ENCODE results near the gene XPR1. TPM values are rescaled to one million over a fixed set of nuclear protein-coding genes. Genes with fewer than 3 reads are reported as not detected.
A peak's percentile ranks its signal among the peaks of the same experiment; 100 is the strongest.

The XPR1 gene
- total and polyA plus RNA-seq, 10 of the 15 experiments (the other 5 are each of a cell fraction or from before 2014, with no cell fraction given): 1.1 to 33.9 (median 11.3) TPM

DNA sequence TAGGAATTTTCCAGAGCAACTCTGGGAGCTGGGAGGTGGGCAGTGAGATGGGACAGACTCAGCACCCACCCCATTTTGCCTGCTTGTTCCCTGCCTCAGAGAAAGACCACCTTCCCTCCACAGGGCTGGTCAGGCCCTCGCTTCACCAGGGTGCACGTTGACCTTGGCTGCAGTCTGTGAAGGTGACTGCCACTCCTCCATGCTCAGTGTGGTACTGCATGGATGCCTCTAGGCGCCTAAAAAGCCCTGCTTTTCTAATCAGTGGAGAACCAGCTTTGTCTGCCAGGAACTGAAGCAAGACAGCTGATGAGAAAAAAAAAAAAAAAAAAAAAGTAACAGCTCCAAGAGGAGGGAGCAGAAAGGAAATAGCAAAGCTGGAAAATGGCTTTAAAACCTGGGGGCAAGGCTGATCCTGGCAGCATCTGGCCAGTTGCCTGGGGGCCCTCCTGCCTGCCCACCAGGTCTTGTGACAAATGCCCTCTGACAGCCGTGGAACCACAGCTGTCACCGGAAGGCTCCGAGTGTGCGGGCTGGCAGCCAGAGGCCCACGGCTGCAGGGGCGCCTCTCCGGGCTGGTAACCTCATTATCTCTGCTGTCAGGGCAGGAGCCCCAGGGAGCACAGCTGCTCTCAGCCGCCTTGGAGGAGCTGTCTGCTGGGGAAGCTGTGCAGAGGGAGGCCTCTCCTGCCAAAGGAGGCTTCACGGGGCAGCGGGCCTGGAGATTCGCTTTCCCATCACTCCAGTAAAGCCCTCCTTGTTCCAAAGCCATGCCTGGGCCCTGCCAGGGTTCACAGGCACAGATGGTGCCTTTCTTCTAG, 294.6 kb downstream of the XPR1 start:
- ChIA-PET POLR2A (interaction anchor here (0.6 to 0.9 kb wide), 2 partner anchors 15 to 17 kb away, joined by 3 to 4 read pairs; no protein-coding TSS in a partner anchor), SMC1A (ENCODE audit: uncharacterized antibody, unreplicated experiment) (interaction anchor here (0.8 to 19.3 kb wide), 4 partner anchors 14 to 227 kb away, joined by 3 to 304 read pairs (median 3); partner anchors contain the start of gene KIAA1614), RAD21 (ENCODE audit: unreplicated experiment) (interaction anchor here (0.8 to 16.7 kb wide), 2 partner anchors 42 to 92 kb away, joined by 3 to 215 read pairs; no protein-coding TSS in a partner anchor), CTCF (interaction anchor here (0.6 to 19.8 kb wide), 5 partner anchors 14 to 566 kb away, joined by 3 to 344 read pairs (median 3); partner anchors contain the start of gene KIAA1614)
- Histone ChIP-seq H3K9me3 (replicated peaks; ENCODE audit: control insufficient read depth, insufficient read depth, low read length) (no peaks in the 10 kb centered on the region), H3K4me2 (ENCODE audit: control insufficient read depth, insufficient read depth) (no peak overlapping the region), H3K4me1 (ENCODE audit: control insufficient read depth, insufficient read depth, low read length) (peaks cover 5% of the 10 kb centered on the region; the same call in 1 of the 2 replicates), H4K20me1 (ENCODE audit: control insufficient read depth, insufficient read depth) (no peaks in the 10 kb centered on the region), H3K27ac (ENCODE audit: control insufficient read depth, insufficient read depth) (no peak overlapping the region), H3K36me3 (ENCODE audit: control insufficient read depth in 2 of 2, insufficient read depth in 2 of 2, low read length in 1 of 2) (no peaks in the 10 kb centered on the region), H3K27me3 (replicated peaks in 1 of 2; ENCODE audit: control insufficient read depth in 2 of 2, insufficient read depth in 2 of 2, low read length in 1 of 2) (peaks cover 0 to 3% of the 10 kb centered on the region in 2 experiments; a peak in 1 of 4 replicates), H3K9ac (ENCODE audit: control insufficient read depth, insufficient read depth, low read length) (no peak overlapping the region), H3K79me2 (ENCODE audit: control insufficient read depth, insufficient read depth, low read length) (no peaks in the 10 kb centered on the region), H3K4me3 (no peak overlapping the region), H2AFZ (ENCODE audit: control insufficient read depth, low read depth, low read length) (no peak overlapping the region)
- no TSS peak for BruUV-seq (replicated peaks)
- intact Hi-C loops (cut with micrococcal nuclease; ENCODE audit: unreplicated experiment): no loop called here
- 43% methylated on average over 13 of the region's 14 CpGs for WGBS (ENCODE audit: insufficient coverage, insufficient replicate concordance, low lambda C conversion rate, missing lambda C conversion rate)
- ATAC-seq (peak; percentile 32), FAIRE-seq (no peak), DNase-seq (ENCODE audit: low read depth, low spot score) (no peak)
- in situ Hi-C loops (cut with MboI): no loop called here
- TF ChIP-seq ZNF217 (IDR thresholded peaks at IDR 0.05): no peak
- TF ChIP-seq JUNB (IDR thresholded peaks at IDR 0.05): no peak
- TF ChIP-seq NRF1 (conservative IDR thresholded peaks at IDR 0.05; ENCODE audit: low read depth, low read length): no peak
- no peak for TF ChIP-seq TBL1XR1 (IDR thresholded peaks at IDR 0.05; ENCODE audit: low read depth, low read length)
- no peak for TF ChIP-seq SREBF2 (IDR thresholded peaks at IDR 0.05; ENCODE audit: low read length)
- no peak for TF ChIP-seq EED (IDR thresholded peaks at IDR 0.05; ENCODE audit: low read depth)
- TF ChIP-seq, protein P1, sequence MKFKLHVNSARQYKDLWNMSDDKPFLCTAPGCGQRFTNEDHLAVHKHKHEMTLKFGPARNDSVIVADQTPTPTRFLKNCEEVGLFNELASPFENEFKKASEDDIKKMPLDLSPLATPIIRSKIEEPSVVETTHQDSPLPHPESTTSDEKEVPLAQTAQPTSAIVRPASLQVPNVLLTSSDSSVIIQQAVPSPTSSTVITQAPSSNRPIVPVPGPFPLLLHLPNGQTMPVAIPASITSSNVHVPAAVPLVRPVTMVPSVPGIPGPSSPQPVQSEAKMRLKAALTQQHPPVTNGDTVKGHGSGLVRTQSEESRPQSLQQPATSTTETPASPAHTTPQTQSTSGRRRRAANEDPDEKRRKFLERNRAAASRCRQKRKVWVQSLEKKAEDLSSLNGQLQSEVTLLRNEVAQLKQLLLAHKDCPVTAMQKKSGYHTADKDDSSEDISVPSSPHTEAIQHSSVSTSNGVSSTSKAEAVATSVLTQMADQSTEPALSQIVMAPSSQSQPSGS (IDR thresholded peaks at IDR 0.05; ENCODE audit: low read length): no peak
- no peak for TF ChIP-seq KLF5 (IDR thresholded peaks at IDR 0.05; ENCODE audit: partially characterized antibody)
- no peak for TF ChIP-seq NR2C1 (IDR thresholded peaks at IDR 0.05)
- TF ChIP-seq, protein P2, sequence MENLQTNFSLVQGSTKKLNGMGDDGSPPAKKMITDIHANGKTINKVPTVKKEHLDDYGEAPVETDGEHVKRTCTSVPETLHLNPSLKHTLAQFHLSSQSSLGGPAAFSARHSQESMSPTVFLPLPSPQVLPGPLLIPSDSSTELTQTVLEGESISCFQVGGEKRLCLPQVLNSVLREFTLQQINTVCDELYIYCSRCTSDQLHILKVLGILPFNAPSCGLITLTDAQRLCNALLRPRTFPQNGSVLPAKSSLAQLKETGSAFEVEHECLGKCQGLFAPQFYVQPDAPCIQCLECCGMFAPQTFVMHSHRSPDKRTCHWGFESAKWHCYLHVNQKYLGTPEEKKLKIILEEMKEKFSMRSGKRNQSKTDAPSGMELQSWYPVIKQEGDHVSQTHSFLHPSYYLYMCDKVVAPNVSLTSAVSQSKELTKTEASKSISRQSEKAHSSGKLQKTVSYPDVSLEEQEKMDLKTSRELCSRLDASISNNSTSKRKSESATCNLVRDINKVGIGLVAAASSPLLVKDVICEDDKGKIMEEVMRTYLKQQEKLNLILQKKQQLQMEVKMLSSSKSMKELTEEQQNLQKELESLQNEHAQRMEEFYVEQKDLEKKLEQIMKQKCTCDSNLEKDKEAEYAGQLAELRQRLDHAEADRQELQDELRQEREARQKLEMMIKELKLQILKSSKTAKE (IDR thresholded peaks at IDR 0.05; ENCODE audit: low read depth, poor library complexity, severe bottlenecking): no peak
- TF ChIP-seq PRDM15 (CRISPR knock-in tag; IDR thresholded peaks at IDR 0.05): no peak
- TF ChIP-seq LARP7 (IDR thresholded peaks at IDR 0.05): no peak
